Measurements from ENCODE around the gene CACNA2D3.
A peak's percentile ranks its signal among the peaks of the same experiment; 100 is the strongest.

The CACNA2D3 gene

DNA sequence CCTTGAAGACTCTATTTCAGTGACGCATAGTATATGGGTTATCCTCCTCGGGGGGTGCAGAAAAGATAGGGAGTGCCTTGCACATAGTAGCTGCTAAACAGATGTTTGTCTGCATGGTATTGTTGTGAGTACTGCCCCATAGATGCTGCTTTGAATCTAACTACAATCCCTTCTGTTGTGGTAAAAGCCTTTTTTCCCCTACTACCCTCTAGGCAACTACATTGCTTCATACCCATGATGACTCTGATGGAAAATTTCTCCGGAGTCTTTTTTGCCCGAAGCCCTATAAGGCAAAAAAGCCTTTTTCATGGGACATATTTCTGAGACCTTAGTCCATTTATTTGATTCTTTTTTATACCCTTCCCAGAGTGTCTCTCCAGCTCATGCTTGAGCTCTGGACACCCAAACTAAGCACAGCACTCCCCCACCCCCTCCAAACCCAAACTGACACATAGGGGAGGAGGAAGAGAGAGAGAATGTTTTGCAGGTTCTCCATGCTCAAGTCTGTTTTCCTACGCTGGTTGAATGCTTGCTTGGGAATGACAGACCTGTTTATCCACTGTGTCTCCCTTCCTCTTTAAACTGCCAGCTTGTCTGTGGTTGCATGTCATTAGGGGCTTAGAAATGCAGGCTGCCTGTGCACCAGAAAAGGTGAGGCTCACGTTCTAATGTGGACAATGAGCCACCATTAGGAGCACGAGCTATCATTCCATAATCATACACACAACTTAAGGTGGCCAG is 752.6 kb downstream of the CACNA2D3 start:
- Histone ChIP-seq H3K27me3 (replicated peaks; ENCODE audit: control insufficient read depth, insufficient read depth, low read length) (no peaks in the 10 kb centered on the region), H3K9me3 (ENCODE audit: control insufficient read depth, low read length) (no peaks in the 10 kb centered on the region), H3K4me3 (ENCODE audit: low read length) (no peak overlapping the region), H3K4me1 (ENCODE audit: control insufficient read depth, insufficient read depth, low read length) (peaks cover 17% of the 10 kb centered on the region), H3K36me3 (ENCODE audit: control insufficient read depth, insufficient read depth, low read length, severe bottlenecking) (no peaks in the 10 kb centered on the region), H3K9ac (ENCODE audit: low read length) (no peak overlapping the region)
- peak; percentile 82 for DNase-seq (ENCODE audit: low read depth)

DNA sequence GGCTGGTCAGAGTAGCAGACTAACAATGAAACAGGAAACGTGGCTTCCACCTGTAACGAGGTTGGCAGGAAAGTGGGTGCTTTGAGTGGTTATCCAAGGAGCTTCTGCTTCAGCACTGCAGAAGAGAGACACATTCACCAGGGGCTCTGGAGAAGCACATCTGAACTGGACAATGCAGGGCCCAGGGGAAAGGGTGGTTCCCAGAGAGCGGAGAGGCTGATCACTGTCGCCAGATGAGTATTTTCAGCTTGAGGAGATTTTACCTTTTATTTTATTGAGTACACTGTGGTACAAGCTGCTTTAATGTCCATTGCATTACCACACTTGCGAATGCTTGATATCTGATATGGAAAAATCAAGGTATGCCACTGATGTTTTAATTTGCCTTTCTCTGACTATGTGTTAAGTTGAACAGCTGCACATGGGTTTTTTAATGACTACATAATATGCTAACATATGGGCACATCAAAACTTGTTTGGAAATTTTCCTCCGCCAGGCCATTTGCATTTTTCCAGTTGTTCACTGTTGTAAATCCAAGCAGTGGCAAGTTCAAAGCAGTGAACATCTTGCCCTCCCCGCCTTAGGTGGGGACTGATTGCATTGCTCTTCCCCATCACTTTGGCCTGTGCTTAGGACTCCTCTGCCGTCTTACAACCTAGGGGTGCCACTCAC is 753.4 kb downstream of the CACNA2D3 start:
- no peak overlapping the region for H3K9ac ChIP-seq (ENCODE audit: low read length)
- H3K4me1 ChIP-seq (ENCODE audit: control insufficient read depth, insufficient read depth, low read length) = peaks cover 14% of the 10 kb centered on the region
- no peak overlapping the region for H3K4me3 ChIP-seq (ENCODE audit: low read length)
- no peaks in the 10 kb centered on the region for H3K27me3 ChIP-seq (replicated peaks; ENCODE audit: control insufficient read depth, insufficient read depth, low read length)
- H3K9me3 ChIP-seq (ENCODE audit: control insufficient read depth, low read length) = no peaks in the 10 kb centered on the region
- no peaks in the 10 kb centered on the region for H3K36me3 ChIP-seq (ENCODE audit: control insufficient read depth, insufficient read depth, low read length, severe bottlenecking)
- no peak for DNase-seq (ENCODE audit: low read depth)

DNA sequence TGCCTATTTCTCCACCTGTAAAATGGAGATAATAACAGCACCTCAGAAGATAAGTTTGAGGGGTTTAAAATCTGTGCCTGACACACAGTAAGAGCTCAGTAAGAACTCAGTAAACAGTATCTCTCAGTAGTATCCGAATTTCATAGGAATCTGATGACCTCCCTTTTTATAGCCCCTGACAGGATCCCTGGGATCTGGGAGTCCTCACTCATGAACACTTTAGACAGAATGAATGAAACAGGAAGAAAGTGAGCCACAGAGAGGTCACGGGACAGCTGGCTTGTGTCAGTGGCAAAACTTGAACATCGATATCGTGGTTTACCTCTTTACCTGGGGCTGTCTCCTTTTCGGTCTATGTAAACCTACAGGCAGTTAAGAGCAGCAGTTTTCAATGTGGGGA is 754.3 kb downstream of the CACNA2D3 start:
- Histone ChIP-seq H3K4me1 (ENCODE audit: control insufficient read depth, insufficient read depth, low read length) (peaks cover 20% of the 10 kb centered on the region), H3K4me3 (ENCODE audit: low read length) (no peak overlapping the region), H3K9me3 (ENCODE audit: control insufficient read depth, low read length) (no peaks in the 10 kb centered on the region), H3K9ac (ENCODE audit: low read length) (no peak overlapping the region), H3K36me3 (ENCODE audit: control insufficient read depth, insufficient read depth, low read length, severe bottlenecking) (no peaks in the 10 kb centered on the region), H3K27me3 (replicated peaks; ENCODE audit: control insufficient read depth, insufficient read depth, low read length) (no peaks in the 10 kb centered on the region)
- no peak for DNase-seq (ENCODE audit: low read depth)

DNA sequence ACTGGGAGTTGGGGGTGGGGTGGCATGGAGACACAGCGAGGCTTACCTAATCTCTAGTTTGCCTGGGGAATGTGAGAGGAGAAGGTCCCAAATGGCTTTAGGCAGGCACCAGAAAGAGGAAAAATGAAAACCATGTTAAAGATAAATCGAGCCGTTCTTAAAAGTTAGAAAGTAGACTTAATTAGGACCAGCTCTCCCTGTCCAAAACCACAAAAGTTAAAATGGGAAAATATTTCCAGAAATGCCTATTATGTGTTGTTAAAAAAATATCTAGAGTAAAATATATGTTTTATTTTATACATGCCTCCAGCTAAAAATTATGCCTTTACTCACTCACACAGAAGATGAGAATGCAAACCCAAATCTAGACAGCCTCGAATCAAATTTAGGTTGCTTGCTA is 755.4 kb downstream of the CACNA2D3 start:
- peak; percentile 71 for DNase-seq (ENCODE audit: low read depth)
- peaks cover 30% of the 10 kb centered on the region for H3K4me1 ChIP-seq (ENCODE audit: control insufficient read depth, insufficient read depth, low read length)
- no peaks in the 10 kb centered on the region for H3K9me3 ChIP-seq (ENCODE audit: control insufficient read depth, low read length)
- H3K4me3 ChIP-seq (ENCODE audit: low read length) = no peak overlapping the region
- H3K9ac ChIP-seq (ENCODE audit: low read length) = no peak overlapping the region
- H3K36me3 ChIP-seq (ENCODE audit: control insufficient read depth, insufficient read depth, low read length, severe bottlenecking) = no peaks in the 10 kb centered on the region
- H3K27me3 ChIP-seq (replicated peaks; ENCODE audit: control insufficient read depth, insufficient read depth, low read length) = no peaks in the 10 kb centered on the region

DNA sequence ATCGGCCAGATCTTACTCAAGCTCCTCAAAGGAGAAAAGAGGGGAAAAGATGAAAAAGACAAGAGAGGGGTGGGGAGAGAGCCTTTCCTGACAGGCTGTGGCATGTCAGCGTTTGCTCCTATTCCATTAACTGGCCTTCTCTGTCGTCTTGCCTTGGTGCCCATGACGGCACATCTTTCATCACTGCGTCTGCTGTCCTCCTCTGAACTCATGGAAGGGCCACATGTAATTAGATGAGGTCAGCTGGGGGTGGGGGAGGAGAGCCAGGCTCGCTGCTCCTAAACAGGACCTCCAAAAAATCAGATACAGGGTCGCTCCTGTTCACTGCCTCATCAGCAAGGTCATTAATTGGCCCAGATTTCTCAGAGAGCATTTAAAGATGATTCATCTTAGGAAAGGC is 755.8 kb downstream of the CACNA2D3 start:
- Histone ChIP-seq H3K27me3 (replicated peaks; ENCODE audit: control insufficient read depth, insufficient read depth, low read length) (no peaks in the 10 kb centered on the region), H3K9ac (ENCODE audit: low read length) (no peak overlapping the region), H3K4me3 (ENCODE audit: low read length) (no peak overlapping the region), H3K4me1 (ENCODE audit: control insufficient read depth, insufficient read depth, low read length) (peaks cover 32% of the 10 kb centered on the region), H3K9me3 (ENCODE audit: control insufficient read depth, low read length) (no peaks in the 10 kb centered on the region), H3K36me3 (ENCODE audit: control insufficient read depth, insufficient read depth, low read length, severe bottlenecking) (no peaks in the 10 kb centered on the region)
- DNase-seq (ENCODE audit: low read depth) = no peak

DNA sequence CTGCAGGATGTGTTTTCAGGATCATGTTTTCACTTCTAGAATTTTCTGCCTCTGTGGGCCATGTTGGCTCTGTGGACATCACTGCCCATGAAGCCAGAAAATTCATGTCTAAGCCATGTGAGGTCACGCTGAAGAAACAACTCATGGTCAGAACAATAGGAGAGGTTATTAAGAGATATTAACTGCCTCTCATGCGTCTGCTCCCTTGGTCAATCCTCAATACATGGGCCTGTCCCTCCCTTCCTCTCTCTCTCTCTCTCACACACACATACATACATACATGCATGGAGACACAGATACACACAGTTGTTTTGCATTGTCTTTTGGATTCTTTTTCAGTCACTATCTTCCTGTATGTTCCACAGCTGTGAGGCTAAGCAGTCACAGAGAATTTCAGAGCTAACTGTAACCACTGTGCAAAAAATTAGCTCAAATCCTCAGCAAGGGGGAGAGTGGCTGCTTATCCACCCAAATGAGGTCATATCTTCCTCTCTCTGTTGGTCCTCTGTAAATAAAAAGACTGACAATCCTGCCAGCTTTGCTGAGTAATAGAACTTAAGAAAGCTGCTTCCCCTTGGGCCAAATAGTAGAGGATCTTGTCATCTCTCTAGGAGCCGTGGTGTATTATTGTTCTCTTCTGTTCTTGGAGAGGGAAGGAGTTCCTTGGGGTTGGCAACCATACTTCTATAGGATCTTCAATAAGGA is 759.9 kb downstream of the CACNA2D3 start:
- no peaks in the 10 kb centered on the region for H3K27me3 ChIP-seq (replicated peaks; ENCODE audit: control insufficient read depth, insufficient read depth, low read length)
- peaks cover 32% of the 10 kb centered on the region for H3K4me1 ChIP-seq (ENCODE audit: control insufficient read depth, insufficient read depth, low read length)
- peak overlapping the region; percentile 16 for H3K9ac ChIP-seq (ENCODE audit: low read length)
- no peak overlapping the region for H3K4me3 ChIP-seq (ENCODE audit: low read length)
- H3K9me3 ChIP-seq (ENCODE audit: control insufficient read depth, low read length) = no peaks in the 10 kb centered on the region
- H3K36me3 ChIP-seq (ENCODE audit: control insufficient read depth, insufficient read depth, low read length, severe bottlenecking) = no peaks in the 10 kb centered on the region
- peak; percentile 96 for DNase-seq (ENCODE audit: low read depth)

DNA sequence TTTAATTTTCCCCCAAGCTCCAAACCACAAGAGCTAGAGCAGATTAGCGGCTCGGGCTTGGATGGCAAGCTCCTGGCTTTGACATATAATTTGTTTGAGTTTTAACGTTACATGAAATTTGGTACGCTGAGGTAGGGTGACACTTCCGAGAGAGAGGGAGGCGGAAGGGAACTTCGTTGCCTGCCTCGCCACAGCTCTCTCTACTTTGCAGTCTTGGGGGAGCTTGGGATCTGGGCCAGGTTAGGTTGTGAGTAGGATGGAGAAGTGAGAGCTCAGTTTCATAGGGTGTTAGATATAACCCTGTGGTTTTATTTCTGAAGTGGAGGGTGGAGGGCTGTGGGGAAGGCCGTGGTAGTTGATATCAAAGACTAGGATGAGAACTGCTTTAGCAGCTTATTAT is 765.8 kb downstream of the CACNA2D3 start:
- H3K4me1 ChIP-seq (ENCODE audit: control insufficient read depth, insufficient read depth, low read length) = peaks cover 38% of the 10 kb centered on the region
- H3K36me3 ChIP-seq (ENCODE audit: control insufficient read depth, insufficient read depth, low read length, severe bottlenecking) = no peaks in the 10 kb centered on the region
- no peak for DNase-seq (ENCODE audit: low read depth)
- no peaks in the 10 kb centered on the region for H3K9me3 ChIP-seq (ENCODE audit: control insufficient read depth, low read length)
- H3K27me3 ChIP-seq (replicated peaks; ENCODE audit: control insufficient read depth, insufficient read depth, low read length) = no peaks in the 10 kb centered on the region
- no peak overlapping the region for H3K4me3 ChIP-seq (ENCODE audit: low read length)
- no peak overlapping the region for H3K9ac ChIP-seq (ENCODE audit: low read length)

DNA sequence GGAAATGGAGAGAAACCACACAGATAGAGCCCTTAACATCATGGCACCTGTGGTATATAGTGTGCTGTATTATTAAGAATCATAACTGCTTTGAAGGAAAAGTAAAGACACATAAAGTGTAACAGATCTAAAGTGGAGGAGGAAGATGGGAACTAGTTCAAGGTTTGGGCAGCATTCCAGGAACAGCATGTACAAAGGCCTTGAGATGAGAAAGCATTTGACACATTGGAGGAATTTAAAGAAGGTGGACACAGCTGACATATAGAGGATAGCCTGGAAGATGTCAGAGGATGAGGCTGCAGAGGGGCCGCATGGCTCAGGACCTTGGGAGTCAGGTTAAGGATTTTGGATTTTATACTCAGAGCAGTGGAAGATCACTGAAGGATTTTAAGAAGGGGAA is 766.5 kb downstream of the CACNA2D3 start:
- Histone ChIP-seq H3K9me3 (ENCODE audit: control insufficient read depth, low read length) (no peaks in the 10 kb centered on the region), H3K27me3 (replicated peaks; ENCODE audit: control insufficient read depth, insufficient read depth, low read length) (no peaks in the 10 kb centered on the region), H3K4me3 (ENCODE audit: low read length) (no peak overlapping the region), H3K9ac (ENCODE audit: low read length) (no peak overlapping the region), H3K4me1 (ENCODE audit: control insufficient read depth, insufficient read depth, low read length) (peaks cover 38% of the 10 kb centered on the region), H3K36me3 (ENCODE audit: control insufficient read depth, insufficient read depth, low read length, severe bottlenecking) (no peaks in the 10 kb centered on the region)
- DNase-seq (ENCODE audit: low read depth) = peak; percentile 54

DNA sequence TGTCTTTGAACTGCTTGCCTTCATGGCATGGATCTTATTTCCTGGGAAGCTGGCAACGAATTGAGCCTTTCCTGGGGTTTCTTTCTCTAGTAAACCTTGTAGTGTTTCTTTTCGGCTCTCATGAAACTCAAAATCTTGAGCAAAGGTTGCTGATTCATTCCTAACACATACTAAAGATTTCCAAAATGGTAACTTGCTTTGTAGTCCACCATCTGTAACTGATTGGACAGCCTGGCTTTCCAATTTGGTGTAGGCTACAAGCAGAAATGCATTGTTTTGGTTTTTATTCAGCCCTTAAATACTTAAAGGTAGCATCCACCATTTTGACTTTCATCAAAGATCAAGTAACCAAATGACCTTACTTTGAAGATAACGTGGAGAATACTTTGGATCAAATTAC is 767.4 kb downstream of the CACNA2D3 start:
- Histone ChIP-seq H3K4me3 (ENCODE audit: low read length) (no peak overlapping the region), H3K9me3 (ENCODE audit: control insufficient read depth, low read length) (no peaks in the 10 kb centered on the region), H3K4me1 (ENCODE audit: control insufficient read depth, insufficient read depth, low read length) (peaks cover 38% of the 10 kb centered on the region), H3K9ac (ENCODE audit: low read length) (no peak overlapping the region), H3K27me3 (replicated peaks; ENCODE audit: control insufficient read depth, insufficient read depth, low read length) (no peaks in the 10 kb centered on the region), H3K36me3 (ENCODE audit: control insufficient read depth, insufficient read depth, low read length, severe bottlenecking) (no peaks in the 10 kb centered on the region)
- no peak for DNase-seq (ENCODE audit: low read depth)

DNA sequence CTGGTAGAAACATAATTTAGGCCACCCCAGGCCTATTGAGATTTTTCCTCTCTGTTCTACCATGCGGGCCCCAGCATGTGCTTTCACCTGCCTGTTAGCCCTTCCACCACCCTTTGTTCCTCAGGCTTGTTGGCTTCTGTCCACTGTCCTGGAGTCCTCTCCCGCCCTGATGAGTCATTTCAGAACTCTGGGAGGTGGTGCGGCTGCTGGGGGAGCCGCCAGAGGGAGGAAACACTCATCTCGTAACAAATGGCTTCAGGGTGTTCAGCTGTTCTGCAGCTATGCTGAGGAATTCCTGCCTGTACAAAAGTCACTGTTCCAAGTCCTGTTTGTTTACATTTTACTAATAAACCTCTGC is 769.2 kb downstream of the CACNA2D3 start:
- Histone ChIP-seq H3K9me3 (ENCODE audit: control insufficient read depth, low read length) (no peaks in the 10 kb centered on the region), H3K36me3 (ENCODE audit: control insufficient read depth, insufficient read depth, low read length, severe bottlenecking) (no peaks in the 10 kb centered on the region), H3K27me3 (replicated peaks; ENCODE audit: control insufficient read depth, insufficient read depth, low read length) (no peaks in the 10 kb centered on the region), H3K4me1 (ENCODE audit: control insufficient read depth, insufficient read depth, low read length) (peaks cover 38% of the 10 kb centered on the region), H3K9ac (ENCODE audit: low read length) (peak overlapping the region; percentile 49), H3K4me3 (ENCODE audit: low read length) (no peak overlapping the region)
- DNase-seq (ENCODE audit: low read depth) = peak; percentile 99

DNA sequence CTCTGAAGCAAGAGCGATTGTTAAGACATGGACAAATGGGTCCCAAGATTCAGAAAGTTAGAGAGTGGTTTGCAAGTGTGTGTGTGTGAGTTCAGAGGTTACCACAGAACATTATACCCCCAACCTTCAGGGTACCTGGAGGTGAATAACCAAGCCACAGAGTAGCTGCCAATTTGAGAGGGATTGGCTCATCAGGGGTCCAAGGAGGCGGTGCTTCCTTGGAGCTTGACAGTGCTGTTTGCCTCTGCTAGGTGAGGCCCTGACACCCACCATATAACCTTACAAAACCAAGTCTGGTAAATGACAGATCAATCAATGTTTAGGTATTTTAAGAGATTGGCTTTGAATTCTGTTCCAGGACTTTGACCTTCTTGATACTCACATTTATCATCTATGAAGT is 769.8 kb downstream of the CACNA2D3 start:
- H3K36me3 ChIP-seq (ENCODE audit: control insufficient read depth, insufficient read depth, low read length, severe bottlenecking) = no peaks in the 10 kb centered on the region
- DNase-seq (ENCODE audit: low read depth) = no peak

More for the DNA sequence above, 769.8 kb downstream of the CACNA2D3 start:
- Histone ChIP-seq H3K4me1 (ENCODE audit: control insufficient read depth, insufficient read depth, low read length) (peaks cover 44% of the 10 kb centered on the region), H3K4me3 (ENCODE audit: low read length) (no peak overlapping the region), H3K9me3 (ENCODE audit: control insufficient read depth, low read length) (no peaks in the 10 kb centered on the region), H3K27me3 (replicated peaks; ENCODE audit: control insufficient read depth, insufficient read depth, low read length) (no peaks in the 10 kb centered on the region), H3K9ac (ENCODE audit: low read length) (no peak overlapping the region)
